OCI-LY1 (cell line): ENCODE results near the gene ADGRG3.

Experiments
- CTCF ChIP-seq: fragments of 200-600 bp; sonication (generic), shearing (Covaris generic); IDR thresholded peaks from 2 replicates; pipeline ENCODE4 v1.5.1; 2017; ENCODE audit warnings: mild to moderate bottlenecking, antibody characterized with exemption, low read length, moderate library complexity, mixed read lengths
- EZH2 ChIP-seq: fragments of 200-600 bp; sonication (generic), shearing (Covaris generic); IDR thresholded peaks from 2 replicates; pipeline ENCODE4 v1.8.0; 2017; ENCODE audit warnings: borderline replicate concordance, mixed run types, mild to moderate bottlenecking, antibody characterized with exemption, low read length, moderate library complexity, mixed read lengths

- no peak for TF ChIP-seq CTCF
- TF ChIP-seq EZH2 = no peak
Measured at GRCh38 chr16:57634171-57634570, 33.9 kb upstream of the ADGRG3 start.
